HG03159 (cell line): Measurements from ENCODE around the gene MIER3.
A peak's percentile ranks its signal among the peaks of the same experiment; 100 is the strongest.
"Not testable (repeated sequence)": the region's sequence is repeated elsewhere in the genome, so short reads cannot be mapped to it uniquely, and the experiment has no call there.

ENCODE experiments used
- ATAC-seq: cut with Tn5 transposase; IDR thresholded peaks from one replicate; pipeline ENCODE4 v1.9.1; 2021; ENCODE audit warnings: mild to moderate bottlenecking, moderate library complexity; ENCODE audit not compliant: unreplicated experiment

Gene MIER3

DNA sequence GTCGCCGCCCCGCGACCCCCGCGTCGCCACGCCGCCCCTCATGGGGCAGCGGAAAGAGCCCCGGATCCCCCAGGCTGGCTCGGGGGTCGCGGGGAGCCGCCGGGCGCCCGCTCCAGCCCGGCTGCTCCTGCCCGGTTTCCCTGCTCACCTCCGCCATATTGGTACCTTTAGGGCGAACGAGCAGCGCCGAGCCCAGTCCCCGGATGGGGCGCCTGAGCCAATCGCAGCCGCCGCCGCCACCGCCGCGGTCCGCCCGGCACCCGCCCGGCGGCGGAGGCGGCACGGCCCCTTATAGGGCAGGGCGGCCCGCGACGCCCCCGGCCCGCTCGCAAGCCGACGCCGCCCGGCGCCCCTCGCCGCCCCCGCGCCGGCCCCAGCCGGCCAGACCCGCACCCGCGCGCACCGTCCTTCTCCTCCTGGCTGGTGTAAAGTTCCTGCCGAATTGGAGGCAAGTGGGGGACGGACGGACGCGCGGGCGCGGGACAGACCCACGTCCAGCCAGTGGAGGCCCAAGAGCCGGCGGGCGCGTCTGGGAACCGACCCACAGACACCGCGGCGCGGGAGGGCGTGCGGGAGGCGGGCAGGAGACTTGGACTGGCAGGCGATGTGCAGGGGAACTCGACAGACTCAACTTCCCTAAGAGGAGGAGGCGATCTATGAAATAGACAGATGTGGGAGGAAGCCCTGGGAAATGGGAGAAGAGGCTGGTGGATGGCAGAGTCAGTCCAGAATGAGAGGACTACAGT, at the start of gene MIER3:
Gene MIER3, minus strand, starts transcription at position 178 of the 746 bp plus-strand sequence. Its CDS starts 21 bp downstream, at position 157.
- peak; percentile 93 for ATAC-seq

DNA sequence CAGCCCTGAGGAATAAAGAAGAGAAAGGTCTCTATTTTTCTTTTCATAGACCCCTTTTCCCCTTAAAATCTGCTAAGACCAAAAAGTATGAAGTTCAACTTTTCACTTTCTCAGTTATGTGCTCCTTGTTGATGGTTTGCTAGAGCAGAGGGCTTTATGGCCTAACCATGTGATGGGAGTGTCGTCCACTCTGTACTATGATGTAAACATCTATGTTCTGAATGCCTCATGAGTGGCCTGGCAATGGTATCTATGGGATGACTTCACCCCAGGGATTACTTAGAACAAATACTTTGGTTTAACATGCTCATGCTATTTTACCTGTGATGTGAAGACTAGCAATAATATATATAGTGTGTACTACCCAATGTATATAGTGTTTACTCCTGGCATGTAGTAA, 43.7 kb upstream of the MIER3 start:
- ATAC-seq: no peak

DNA sequence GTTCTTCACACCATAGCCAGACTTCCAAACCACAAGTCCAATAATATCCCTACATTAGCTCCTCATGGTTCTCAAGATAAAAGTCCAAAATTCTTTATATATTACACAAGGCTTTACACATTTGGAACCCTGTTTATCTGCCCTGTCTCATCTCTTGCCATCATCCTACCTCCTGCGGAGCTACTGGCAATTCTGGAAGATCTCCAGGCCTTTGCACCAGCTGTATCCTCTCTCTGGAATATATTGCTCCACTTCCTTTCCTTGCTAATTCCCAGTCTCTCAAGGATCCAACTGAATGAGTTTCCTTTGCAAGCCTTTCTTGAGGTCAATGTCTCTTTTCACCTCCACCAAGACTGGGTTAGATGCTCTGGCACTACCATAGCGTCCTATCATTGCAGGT, 41.3 kb upstream of the MIER3 start:
- ATAC-seq: no peak

- ATAC-seq: no peak
Measured at GRCh38 chr5:56989676-56990075, 37.8 kb upstream of the MIER3 start.

- no peak for ATAC-seq
Measured at GRCh38 chr5:56988490-56988889, 36.6 kb upstream of the MIER3 start.

- ATAC-seq: no peak
Measured at GRCh38 chr5:56987171-56987570, 35.2 kb upstream of the MIER3 start.

GRCh38 chr5:56986626-56986947, 34.7 kb upstream of the MIER3 start:
- peak; percentile 50 for ATAC-seq

DNA sequence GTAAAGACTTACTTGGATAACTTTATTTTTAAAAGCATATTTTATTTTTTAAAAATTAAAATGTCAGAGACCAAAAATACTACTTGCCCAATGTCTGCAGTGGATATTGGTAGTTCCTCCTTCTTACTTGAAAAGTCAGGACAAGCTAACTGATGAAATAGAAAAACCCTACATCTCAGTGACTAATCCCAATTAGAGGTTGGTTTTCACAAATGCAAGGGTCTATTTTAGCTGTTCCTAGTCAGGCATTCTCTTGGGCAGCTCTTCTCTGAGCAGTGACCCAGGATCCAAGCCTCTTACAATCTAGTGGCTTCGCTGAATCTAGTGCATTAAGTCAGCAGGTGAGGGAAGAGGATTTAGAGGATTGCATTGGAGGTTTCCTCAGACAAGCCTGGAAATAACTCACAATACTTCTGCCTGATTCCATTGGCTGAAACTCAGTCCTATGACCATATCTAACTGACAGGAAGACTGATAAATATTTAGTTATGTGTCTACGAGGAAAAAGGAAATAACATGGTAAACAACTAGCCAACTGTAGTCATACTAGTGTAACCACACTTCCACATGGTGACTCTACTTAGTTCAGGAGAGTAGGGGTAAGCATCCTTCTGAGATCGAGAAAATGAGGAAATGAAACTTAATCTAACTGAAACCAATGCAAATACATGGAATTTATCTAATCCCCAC, 34.2 kb upstream of the MIER3 start:
- peak; percentile 58 for ATAC-seq

GRCh38 chr5:56984445-56984844, 32.5 kb upstream of the MIER3 start:
- no peak for ATAC-seq

DNA sequence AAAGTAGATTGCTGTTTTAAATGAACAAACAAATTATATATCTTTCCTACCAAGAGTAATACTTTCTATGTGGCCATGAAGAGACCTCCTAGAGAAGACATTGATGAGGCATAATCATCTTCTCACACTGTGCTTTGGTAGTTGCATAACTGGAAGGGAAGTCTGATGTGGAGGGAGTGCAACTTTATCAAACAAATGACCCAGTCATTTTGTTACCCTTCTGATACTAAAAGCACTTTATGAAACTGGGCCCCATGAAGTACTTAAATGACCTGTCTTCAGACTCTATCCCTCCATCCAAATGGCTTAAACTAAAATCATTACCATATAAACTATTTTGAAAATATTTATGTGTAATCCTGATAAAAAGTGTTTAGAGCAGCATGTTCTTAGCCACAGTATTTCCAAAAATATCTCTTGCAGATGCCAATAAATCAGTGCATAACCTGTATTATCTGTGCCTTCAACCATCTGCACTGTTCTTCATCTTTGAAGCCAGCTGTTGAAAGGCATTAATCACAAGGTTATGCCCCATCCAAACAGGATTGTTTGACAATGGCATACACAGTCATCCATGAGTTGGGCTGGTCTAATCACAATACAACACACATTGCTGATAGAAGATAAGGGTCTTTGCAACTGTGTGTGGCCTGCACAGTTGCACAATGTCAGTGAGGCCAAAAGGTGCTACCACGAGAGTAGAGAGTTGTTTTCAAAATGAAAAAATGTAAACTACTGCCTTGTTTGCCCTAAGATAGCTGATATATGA, 31.9 kb upstream of the MIER3 start:
- ATAC-seq: peak; percentile 53

GRCh38 chr5:56981548-56982315, 29.8 kb upstream of the MIER3 start:
- ATAC-seq: no peak

- no peak for ATAC-seq
Measured at GRCh38 chr5:56979968-56980367, 28.0 kb upstream of the MIER3 start.

DNA sequence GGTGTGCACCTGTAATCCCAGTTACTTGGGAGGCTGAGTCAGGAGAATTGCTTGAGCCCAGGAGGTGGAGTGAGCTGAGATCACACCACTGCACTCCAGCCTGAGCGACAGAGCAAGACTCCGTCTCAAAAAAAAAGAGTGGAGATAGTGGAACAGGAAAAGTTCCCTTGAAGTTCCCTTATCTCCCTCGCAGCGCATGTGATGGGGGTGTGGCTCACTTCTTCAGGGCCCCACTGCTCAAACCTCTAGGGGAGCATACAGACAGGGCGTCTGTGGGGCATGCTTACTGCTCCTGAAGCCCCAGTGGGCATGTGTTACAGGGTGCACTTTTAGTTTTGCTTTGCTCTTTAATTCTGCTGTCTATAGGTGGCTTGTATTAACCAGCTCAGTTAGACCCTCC, 27.6 kb upstream of the MIER3 start:
- not testable (repeated sequence) for ATAC-seq

- ATAC-seq: no peak
Measured at GRCh38 chr5:56977822-56978221, 25.9 kb upstream of the MIER3 start.

DNA sequence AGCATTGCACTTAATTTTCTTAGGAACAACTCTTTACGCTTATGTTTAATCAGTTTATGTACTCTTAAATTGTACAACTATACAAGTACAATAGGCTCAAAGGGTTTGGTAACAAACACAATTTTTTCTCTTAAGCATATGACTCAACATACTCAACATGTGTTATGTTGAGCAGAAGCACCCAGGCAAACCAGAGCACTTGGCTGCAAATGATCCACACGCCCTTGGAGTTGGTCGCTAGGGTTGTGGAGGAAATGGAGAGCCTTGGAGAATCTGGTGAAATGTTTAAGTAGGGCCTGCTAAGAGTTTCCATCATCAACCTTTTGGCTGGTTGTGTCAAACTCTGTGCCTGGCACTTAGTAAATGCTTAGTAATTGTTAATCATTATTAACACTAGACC, 25.1 kb upstream of the MIER3 start:
- no peak for ATAC-seq

DNA sequence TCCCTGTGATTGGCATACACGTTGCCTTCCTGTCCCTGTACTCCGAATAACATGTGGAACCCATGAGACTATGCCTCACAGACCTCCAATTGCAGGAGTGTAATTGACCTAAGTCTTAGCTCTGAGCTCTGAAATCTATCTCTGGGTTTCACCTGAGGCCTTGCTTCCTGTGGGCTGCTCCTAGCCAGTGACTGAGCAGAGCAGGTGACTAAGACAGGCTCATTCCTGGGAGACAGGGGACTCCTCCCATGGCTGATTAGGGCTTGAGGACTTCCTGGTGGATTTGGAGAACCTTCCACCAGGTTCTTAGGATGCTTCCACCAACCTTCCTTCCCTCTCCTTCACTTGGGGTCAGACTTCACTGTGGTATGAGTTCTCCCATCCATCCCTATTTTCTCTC, 22.3 kb upstream of the MIER3 start:
- no peak for ATAC-seq

DNA sequence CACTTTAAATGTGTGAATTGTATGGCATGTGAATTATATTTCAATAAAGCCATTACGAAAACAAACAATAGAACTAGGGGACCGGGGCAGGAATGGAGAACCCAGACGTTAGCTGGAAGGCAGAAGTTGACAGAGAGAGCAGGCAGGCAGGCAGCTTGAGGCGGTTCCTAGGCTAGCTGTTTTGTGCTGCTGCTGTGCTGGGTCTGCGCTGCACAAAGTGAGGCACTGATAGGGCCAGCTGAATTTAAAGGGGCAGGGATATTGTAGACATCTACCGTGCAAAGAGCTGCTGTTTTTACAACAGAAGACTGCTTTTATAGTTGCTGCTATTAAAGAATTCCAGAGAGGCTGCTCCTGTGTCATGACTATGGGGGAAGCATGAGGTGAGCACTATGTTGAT, 21.6 kb upstream of the MIER3 start:
- no peak for ATAC-seq

- ATAC-seq: no peak
Measured at GRCh38 chr5:56971275-56971674, 19.4 kb upstream of the MIER3 start.

DNA sequence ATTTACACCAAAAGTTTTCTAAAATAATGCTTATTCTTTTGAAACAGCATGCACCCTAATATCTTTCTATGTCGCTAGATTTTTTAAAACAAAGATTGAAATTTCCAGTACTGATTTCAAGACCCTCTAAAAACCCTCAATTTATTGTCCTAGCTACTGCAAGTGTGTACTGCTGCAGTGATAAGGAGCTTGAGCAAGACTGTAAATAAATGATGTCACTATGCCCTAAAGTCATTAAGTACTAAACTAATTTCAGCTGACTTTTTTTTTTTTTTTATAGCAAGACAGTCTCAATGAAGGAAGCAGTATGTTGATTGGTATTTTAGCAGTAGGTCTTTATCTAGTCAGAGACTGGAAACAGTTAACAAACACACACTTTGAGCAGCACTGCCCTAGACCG, 12.2 kb upstream of the MIER3 start:
- ATAC-seq: no peak

DNA sequence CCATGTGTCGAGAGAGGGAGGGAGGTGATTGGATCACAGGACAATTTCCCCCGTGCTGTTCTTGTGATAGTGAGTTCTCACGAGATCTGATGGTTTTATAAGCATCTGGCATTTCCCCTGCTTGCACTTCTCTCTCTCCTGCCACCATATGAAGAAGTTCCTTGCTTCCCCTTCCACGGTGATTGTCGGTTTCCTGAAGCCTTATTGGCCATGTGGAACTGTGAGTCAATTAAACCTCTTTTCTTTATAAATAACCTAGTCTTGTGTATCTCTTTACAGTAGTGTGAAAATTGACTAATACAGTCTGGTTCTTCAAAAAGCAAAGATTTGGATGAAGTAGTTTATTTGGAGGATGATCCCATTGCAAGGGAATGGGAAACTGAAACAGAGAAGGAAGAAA, 11.3 kb upstream of the MIER3 start:
- ATAC-seq: no peak

DNA sequence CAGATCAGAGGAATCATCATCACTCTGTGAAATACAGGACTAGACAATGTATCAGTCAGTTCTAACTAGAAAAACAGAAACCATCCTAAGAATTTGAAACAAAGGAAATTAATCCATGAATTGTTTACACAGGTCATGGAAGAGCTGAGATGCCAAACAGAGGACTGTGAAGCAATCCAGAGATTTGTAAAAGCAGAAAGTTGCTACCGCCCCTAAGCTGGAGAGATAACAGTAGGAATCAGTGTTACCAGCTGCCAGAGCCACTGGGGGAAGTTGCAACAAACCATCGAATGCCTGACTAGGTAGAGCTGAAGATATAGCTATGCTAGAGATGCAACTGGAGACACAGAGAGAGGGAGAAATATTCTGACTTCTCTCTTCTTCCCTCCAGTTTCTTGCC, 10.4 kb upstream of the MIER3 start:
- no peak for ATAC-seq
